Measurements from ENCODE around the gene BOLA2.
"Not testable (repeated sequence)": the region's sequence is repeated elsewhere in the genome, so short reads cannot be mapped to it uniquely, and the experiment has no call there.

DNA sequence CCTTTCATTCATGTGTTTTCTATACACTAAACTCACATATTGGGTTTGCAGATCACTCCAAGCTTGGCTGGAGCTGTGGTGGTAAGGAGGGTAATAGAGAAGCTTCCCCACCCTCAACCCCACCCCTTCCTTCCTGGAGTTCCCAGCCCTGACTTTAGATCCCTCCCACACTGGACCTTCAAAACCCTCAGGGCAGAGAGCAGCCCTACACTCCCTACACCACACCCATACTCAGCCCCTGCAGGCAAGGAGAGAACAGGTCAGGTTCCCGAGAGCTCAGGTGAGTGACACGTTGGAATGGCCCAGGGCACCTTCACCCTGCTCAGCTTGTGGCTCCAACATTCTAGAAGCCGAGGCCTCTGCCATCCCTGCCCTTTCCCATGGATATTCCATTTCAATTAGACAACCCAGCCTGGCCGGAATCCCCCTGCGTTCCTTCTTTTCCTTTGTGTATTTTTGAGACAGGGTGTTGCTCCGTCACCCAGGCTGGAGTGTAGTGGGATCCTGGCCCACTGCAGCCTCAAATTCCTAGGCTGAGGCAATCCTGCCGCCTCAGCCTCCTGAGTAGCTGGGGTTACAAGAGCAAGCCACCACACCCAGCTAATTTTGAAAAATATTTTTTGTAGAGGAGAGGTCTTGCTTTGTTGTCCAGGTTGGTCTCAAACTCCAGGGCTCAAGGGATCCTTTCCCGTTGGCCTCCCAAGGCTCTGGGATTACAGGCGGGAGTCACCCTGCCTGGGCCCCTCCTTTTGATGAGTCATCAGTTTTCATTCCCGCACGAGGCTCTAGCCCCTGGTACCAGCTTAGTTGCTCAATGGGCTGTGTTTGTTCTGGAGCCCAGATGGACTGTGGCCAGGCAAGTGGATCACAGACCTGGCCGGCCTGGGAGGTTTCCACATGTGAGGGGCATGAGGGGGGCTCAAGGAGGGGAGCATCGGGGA, 5.8 kb upstream of the BOLA2 start, which contains the start of gene SULT1A4:
- not testable (repeated sequence) for TF ChIP-seq NFE2L2 (IDR thresholded peaks at IDR 0.05; ENCODE audit: low read length); ZNF841 (CRISPR knock-in tag; IDR thresholded peaks at IDR 0.05; ENCODE audit: borderline replicate concordance); ZFP36L1 (CRISPR knock-in tag; IDR thresholded peaks at IDR 0.05); SIN3A (IDR thresholded peaks at IDR 0.05; ENCODE audit: borderline replicate concordance, low read depth, low read length); CTCF (CRISPR knock-in tag; IDR thresholded peaks at IDR 0.05); HCFC1 (IDR thresholded peaks at IDR 0.05; ENCODE audit: low read depth, low read length); ZNF574 (CRISPR knock-in tag; IDR thresholded peaks at IDR 0.05); KDM1A (CRISPR knock-in tag; IDR thresholded peaks at IDR 0.05); POLR2AphosphoS5 (IDR thresholded peaks at IDR 0.05; ENCODE audit: low read depth, low read length); BRF2 (CRISPR knock-in tag; IDR thresholded peaks at IDR 0.05); MXI1 (IDR thresholded peaks at IDR 0.05; ENCODE audit: borderline replicate concordance, low read depth, low read length); JUN (CRISPR knock-in tag; IDR thresholded peaks at IDR 0.05); ZNF704 (CRISPR knock-in tag; IDR thresholded peaks at IDR 0.05; ENCODE audit: borderline replicate concordance)
- TF ChIP-seq, protein P1, sequence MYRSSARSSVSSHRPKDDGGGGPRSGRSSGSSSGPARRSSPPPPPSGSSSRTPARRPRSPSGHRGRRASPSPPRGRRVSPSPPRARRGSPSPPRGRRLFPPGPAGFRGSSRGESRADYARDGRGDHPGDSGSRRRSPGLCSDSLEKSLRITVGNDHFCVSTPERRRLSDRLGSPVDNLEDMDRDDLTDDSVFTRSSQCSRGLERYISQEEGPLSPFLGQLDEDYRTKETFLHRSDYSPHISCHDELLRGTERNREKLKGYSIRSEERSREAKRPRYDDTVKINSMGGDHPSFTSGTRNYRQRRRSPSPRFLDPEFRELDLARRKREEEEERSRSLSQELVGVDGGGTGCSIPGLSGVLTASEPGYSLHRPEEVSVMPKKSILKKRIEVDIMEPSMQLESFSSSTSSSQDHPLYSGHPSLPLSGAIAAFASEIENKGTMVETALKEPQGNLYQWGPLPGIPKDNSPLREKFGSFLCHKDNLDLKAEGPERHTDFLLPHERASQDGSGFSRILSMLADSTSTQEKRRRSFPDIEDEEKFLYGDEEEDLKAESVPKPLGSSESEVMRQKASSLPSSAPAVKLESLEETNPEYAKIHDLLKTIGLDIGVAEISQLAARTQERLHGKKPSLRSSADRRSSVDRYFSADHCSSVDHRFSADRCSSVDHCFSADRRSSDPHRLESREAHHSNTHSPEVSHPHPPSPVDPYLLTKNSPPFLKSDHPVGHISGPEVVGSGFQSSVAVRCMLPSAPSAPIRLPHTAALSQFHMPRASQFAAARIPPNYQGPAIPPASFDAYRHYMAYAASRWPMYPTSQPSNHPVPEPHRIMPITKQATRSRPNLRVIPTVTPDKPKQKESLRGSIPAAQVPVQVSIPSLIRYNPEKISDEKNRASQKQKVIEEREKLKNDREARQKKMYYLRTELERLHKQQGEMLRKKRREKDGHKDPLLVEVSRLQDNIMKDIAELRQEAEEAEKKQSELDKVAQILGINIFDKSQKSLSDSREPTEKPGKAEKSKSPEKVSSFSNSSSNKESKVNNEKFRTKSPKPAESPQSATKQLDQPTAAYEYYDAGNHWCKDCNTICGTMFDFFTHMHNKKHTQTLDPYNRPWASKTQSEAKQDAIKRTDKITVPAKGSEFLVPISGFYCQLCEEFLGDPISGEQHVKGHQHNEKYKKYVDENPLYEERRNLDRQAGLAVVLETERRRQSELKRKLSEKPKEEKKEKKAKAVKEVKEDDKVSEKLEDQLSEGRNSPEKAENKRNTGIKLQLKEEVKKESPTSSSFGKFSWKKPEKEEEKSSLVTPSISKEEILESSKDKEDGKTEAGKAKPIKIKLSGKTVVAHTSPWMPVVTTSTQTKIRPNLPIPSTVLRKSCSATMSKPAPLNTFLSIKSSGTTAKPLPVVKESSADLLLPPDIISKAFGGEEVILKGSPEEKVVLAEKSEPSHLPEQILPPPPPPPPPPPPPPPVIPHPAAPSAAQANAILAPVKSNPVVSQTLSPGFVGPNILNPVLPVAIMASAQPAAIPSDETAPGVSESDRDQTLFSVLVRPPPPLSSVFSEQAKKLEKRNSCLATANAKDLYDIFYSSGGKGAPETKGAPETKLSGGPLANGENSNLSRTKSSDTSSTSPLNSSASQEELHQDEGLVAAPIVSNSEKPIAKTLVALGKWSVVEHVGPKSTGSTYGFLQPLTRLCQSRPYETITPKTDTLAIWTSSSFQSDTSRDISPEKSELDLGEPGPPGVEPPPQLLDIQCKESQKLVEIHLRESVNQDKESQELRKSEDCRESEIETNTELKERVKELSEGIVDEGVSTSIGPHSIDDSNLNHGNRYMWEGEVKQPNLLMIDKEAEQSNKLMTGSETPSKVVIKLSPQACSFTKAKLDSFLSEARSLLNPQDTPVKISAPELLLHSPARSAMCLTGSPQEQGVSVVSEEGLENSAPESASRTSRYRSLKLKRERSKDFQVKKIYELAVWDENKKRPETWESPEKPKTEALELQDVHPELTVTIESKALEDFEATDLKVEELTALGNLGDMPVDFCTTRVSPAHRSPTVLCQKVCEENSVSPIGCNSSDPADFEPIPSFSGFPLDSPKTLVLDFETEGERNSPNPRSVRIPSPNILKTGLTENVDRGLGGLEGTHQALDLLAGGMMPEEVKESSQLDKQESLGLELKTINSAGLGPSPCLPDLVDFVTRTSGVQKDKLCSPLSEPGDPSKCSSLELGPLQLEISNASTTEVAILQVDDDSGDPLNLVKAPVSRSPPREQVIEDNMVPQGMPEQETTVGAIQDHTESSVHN (CRISPR knock-in tag; IDR thresholded peaks at IDR 0.05), result not testable (repeated sequence)

All from HepG2 (cell line).